ENCODE measurements around the gene CPAMD8.
"Not testable (repeated sequence)": the region's sequence is repeated elsewhere in the genome, so short reads cannot be mapped to it uniquely, and the experiment has no call there.

Gene CPAMD8

GRCh38 chr19:16942583-16942982, 84.0 kb downstream of the CPAMD8 start:
- DNase-seq (ENCODE audit: low read depth) = no peak
- H3K4me3 ChIP-seq (ENCODE audit: low read depth, low read length) = no peak overlapping the region
- no peak for TF ChIP-seq CTCF (IDR thresholded peaks at IDR 0.05; ENCODE audit: insufficient read depth, low read depth, low read length, missing control alignments)

- no peak overlapping the region for H3K4me3 ChIP-seq (ENCODE audit: low read depth, low read length)
- TF ChIP-seq CTCF (IDR thresholded peaks at IDR 0.05; ENCODE audit: insufficient read depth, low read depth, low read length, missing control alignments) = no peak
- no peak for DNase-seq (ENCODE audit: low read depth)
Observed at GRCh38 chr19:16940626-16941025, 86.0 kb downstream of the CPAMD8 start.

GRCh38 chr19:16940063-16940462, 86.5 kb downstream of the CPAMD8 start:
- not testable (repeated sequence) for DNase-seq (ENCODE audit: low read depth); H3K4me3 ChIP-seq (ENCODE audit: low read depth, low read length)

GRCh38 chr19:16938211-16938610, 88.4 kb downstream of the CPAMD8 start:
- no peak for TF ChIP-seq CTCF (IDR thresholded peaks at IDR 0.05; ENCODE audit: insufficient read depth, low read depth, low read length, missing control alignments)
- DNase-seq (ENCODE audit: low read depth) = no peak

GRCh38 chr19:16937796-16938195, 88.8 kb downstream of the CPAMD8 start:
- DNase-seq (ENCODE audit: low read depth); H3K4me3 ChIP-seq (ENCODE audit: low read depth, low read length): not testable (repeated sequence)

More at GRCh38 chr19:16938211-16938610, 88.4 kb downstream of the CPAMD8 start:
- no peak overlapping the region for H3K4me3 ChIP-seq (ENCODE audit: low read depth, low read length)

- H3K4me3 ChIP-seq (ENCODE audit: low read depth, low read length) = no peak overlapping the region
- no peak for TF ChIP-seq CTCF (IDR thresholded peaks at IDR 0.05; ENCODE audit: insufficient read depth, low read depth, low read length, missing control alignments)
- DNase-seq (ENCODE audit: low read depth) = no peak
Observed at GRCh38 chr19:16936901-16937300, 89.7 kb downstream of the CPAMD8 start.

GRCh38 chr19:16934489-16934888, 92.1 kb downstream of the CPAMD8 start:
- H3K4me3 ChIP-seq (ENCODE audit: low read depth, low read length) = no peak overlapping the region

GRCh38 chr19:16931306-16931705, 95.3 kb downstream of the CPAMD8 start:
- no peak for TF ChIP-seq CTCF (IDR thresholded peaks at IDR 0.05; ENCODE audit: insufficient read depth, low read depth, low read length, missing control alignments)
- no peak for DNase-seq (ENCODE audit: low read depth)
- H3K4me3 ChIP-seq (ENCODE audit: low read depth, low read length) = no peak overlapping the region

More at GRCh38 chr19:16934489-16934888, 92.1 kb downstream of the CPAMD8 start:
- DNase-seq (ENCODE audit: low read depth) = no peak
- no peak for TF ChIP-seq CTCF (IDR thresholded peaks at IDR 0.05; ENCODE audit: insufficient read depth, low read depth, low read length, missing control alignments)

Measured in GM12865 (cell line).